ENCODE results near the gene DGKQ.

DNA sequence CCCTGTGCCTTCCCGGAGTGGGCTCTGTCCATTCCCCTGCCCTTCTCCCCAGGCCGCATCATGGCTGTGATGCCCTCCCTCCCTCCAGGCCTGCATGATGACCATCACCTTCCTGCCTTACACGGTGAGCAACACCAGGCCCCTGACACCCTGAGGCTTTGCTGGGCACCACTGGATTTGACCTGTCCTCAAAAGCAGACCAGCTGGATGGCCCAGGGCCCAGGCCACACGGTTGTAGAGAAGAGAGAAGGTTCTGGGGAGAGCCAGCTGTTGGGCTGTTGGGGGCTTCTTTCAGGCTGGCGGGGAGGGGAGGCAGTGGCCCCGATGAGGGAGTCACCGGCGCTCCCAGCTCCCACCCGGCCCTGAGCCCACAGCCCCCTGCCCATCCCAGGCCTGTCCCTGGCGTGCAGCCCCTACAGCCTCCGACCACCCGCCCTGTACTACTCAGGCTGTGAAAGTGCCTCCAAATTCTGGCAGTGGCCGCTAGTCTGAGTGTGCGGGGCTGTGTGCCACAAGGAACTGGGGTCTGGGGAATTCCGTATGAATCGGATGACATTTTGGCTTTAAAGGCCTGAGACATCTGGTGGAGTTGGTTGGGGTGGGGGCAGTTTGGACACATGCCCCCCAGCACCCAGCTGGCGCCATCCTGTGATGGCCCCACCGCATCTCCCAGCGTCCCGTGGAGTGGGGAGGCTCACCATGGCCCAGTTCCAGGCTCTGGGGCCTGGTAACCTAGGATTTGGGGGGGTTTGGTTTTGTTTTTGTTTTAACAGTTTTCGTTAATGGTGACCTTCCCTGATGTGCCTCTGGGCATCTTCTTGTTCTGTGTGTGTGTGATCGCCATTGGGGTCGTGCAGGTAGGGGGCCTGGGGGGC, 21.5 kb downstream of the DGKQ start:
- TF ChIP-seq, protein P1, sequence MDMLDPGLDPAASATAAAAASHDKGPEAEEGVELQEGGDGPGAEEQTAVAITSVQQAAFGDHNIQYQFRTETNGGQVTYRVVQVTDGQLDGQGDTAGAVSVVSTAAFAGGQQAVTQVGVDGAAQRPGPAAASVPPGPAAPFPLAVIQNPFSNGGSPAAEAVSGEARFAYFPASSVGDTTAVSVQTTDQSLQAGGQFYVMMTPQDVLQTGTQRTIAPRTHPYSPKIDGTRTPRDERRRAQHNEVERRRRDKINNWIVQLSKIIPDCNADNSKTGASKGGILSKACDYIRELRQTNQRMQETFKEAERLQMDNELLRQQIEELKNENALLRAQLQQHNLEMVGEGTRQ (IDR thresholded peaks at IDR 0.05; ENCODE audit: borderline replicate concordance, low read depth, low read length): no peak
- no peak for TF ChIP-seq CTCF (IDR thresholded peaks at IDR 0.05)
- TF ChIP-seq GATA2 (CRISPR knock-in tag; IDR thresholded peaks at IDR 0.05): no peak
- no peak for TF ChIP-seq CHD2 (IDR thresholded peaks at IDR 0.05; ENCODE audit: low read length, partially characterized antibody)
- no peak for TF ChIP-seq ELF1 (IDR thresholded peaks at IDR 0.05)
- no peak for TF ChIP-seq MXI1 (IDR thresholded peaks at IDR 0.05; ENCODE audit: low read depth, low read length)
- TF ChIP-seq TAF1 (IDR thresholded peaks at IDR 0.05; ENCODE audit: borderline replicate concordance, low read depth, low read length): no peak
- TF ChIP-seq EP300 (IDR thresholded peaks at IDR 0.05; ENCODE audit: borderline replicate concordance in 1 of 2, low read depth in 1 of 2, low read length in 1 of 2): no peak
- TF ChIP-seq MAX (IDR thresholded peaks at IDR 0.05; ENCODE audit: low read depth): no peak
- TF ChIP-seq, protein P2, sequence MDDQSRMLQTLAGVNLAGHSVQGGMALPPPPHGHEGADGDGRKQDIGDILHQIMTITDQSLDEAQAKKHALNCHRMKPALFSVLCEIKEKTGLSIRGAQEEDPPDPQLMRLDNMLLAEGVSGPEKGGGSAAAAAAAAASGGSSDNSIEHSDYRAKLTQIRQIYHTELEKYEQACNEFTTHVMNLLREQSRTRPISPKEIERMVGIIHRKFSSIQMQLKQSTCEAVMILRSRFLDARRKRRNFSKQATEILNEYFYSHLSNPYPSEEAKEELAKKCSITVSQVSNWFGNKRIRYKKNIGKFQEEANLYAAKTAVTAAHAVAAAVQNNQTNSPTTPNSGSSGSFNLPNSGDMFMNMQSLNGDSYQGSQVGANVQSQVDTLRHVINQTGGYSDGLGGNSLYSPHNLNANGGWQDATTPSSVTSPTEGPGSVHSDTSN (IDR thresholded peaks at IDR 0.05): no peak
- no peak for TF ChIP-seq POLR2AphosphoS5 (IDR thresholded peaks at IDR 0.05; ENCODE audit: low read depth, low read length)
